OCI-LY7 (cell line): Measurements from ENCODE around the gene IQGAP2. TPM values are rescaled to one million over a fixed set of nuclear protein-coding genes. Genes with fewer than 3 reads are reported as not detected.

ENCODE experiments used
- BruUV-seq: library from RNA; stranded (reverse); fragments of 400-500 nt; replicated peaks from 2 replicates; lab custom pipeline; 2021; lab: Mats Ljungman, UMichigan
- CTCF ChIA-PET: fragments of 300-600 bp; sonication (Branson Sonifier 250); formaldehyde crosslinking; loops from one replicate; lab custom pipeline; 2022; ENCODE audit warnings: antibody characterized with exemption; ENCODE audit not compliant: unreplicated experiment; lab: Charles Lee
- POLR2A ChIA-PET: fragments of 300-600 bp; sonication (Branson Sonifier 250); formaldehyde crosslinking; loops from one replicate; lab custom pipeline; 2022; ENCODE audit warnings: antibody characterized with exemption; lab: Charles Lee
- DNase-seq: peaks from one replicate; pipeline ENCODE4 v3.0.0-alpha.2; 2015; ENCODE audit warnings: low spot score
- H2AFZ ChIP-seq: fragments of 200-600 bp; sonication (generic), shearing (Covaris generic); 2 replicates; pipeline ENCODE4 v1.6.1; 2014; ENCODE audit warnings: mild to moderate bottlenecking, antibody characterized with exemption, low read length, moderate library complexity
- H3K27ac ChIP-seq: fragments of 200-600 bp; sonication (generic); 2 replicates; pipeline ENCODE4 v1.5.1; 2014; ENCODE audit warnings: mixed run types, low read depth, mild to moderate bottlenecking, moderate library complexity, low read length, inconsistent platforms; ENCODE audit not compliant: poor library complexity, severe bottlenecking
- H3K36me3 ChIP-seq: fragments of 200-600 bp; sonication (generic); 2 replicates; pipeline ENCODE4 v1.6.1; 2014; ENCODE audit warnings: mild to moderate bottlenecking, antibody characterized with exemption, low read length, moderate library complexity, mixed read lengths; ENCODE audit not compliant: insufficient read depth
- H3K4me1 ChIP-seq: fragments of 200-600 bp; sonication (generic); 2 replicates; pipeline ENCODE4 v1.5.1; 2014; ENCODE audit warnings: mild to moderate bottlenecking, low read length; ENCODE audit not compliant: insufficient read depth, poor library complexity, severe bottlenecking
- H3K4me2 ChIP-seq: fragments of 200-600 bp; sonication (generic); 2 replicates; pipeline ENCODE4 v1.6.1; 2014; ENCODE audit warnings: mild to moderate bottlenecking, low read length
- H3K4me3 ChIP-seq: fragments of 200-600 bp; sonication (generic); 2 replicates; pipeline ENCODE4 v1.5.1; 2014; ENCODE audit warnings: mild to moderate bottlenecking, low read depth, low read length; ENCODE audit not compliant: poor library complexity, severe bottlenecking
- H3K79me2 ChIP-seq: fragments of 200-600 bp; sonication (generic); 2 replicates; pipeline ENCODE4 v1.6.1; 2016; ENCODE audit warnings: low read depth, mild to moderate bottlenecking, low read length, moderate library complexity, mixed read lengths; ENCODE audit not compliant: insufficient read depth
- H3K9me2 ChIP-seq: fragments of 200-600 bp; sonication (generic); 2 replicates; pipeline ENCODE4 v1.6.1; 2016; ENCODE audit warnings: mild to moderate bottlenecking, low read length, mixed read lengths; ENCODE audit not compliant: insufficient read depth
- H3K9me3 ChIP-seq: fragments of 200-600 bp; sonication (generic); 2 replicates; pipeline ENCODE4 v1.6.1; 2014; ENCODE audit warnings: mild to moderate bottlenecking, mixed run types, low read length, mixed read lengths
- H4K20me1 ChIP-seq: fragments of 200-600 bp; sonication (generic); 2 replicates; pipeline ENCODE4 v1.6.1; 2014; ENCODE audit warnings: mild to moderate bottlenecking, antibody characterized with exemption, low read length, moderate library complexity, mixed read lengths; ENCODE audit not compliant: insufficient read depth
- CTCF ChIP-seq: fragments of 200-600 bp; sonication (generic); conservative IDR thresholded peaks from 2 replicates; pipeline ENCODE4 v1.5.1; 2014; ENCODE audit warnings: mild to moderate bottlenecking, antibody characterized with exemption, low read length, moderate library complexity, mixed read lengths
- EZH2phosphoT487 ChIP-seq: fragments of 200-600 bp; sonication (generic); IDR thresholded peaks from 2 replicates; pipeline ENCODE4 v1.6.1; 2018; ENCODE audit warnings: low read depth, borderline replicate concordance, mild to moderate bottlenecking, mixed run types, antibody characterized with exemption, low read length, moderate library complexity, mixed read lengths
- intact Hi-C: fragments of 100-400 bp; cut with micrococcal nuclease; formaldehyde crosslinking; loops from one replicate; pipeline ENCODE4 v1.10.0; 2022; ENCODE audit not compliant: unreplicated experiment
- total RNA-seq, 2 experiments: library from RNA; depleted of rRNA in 1 of 2; stranded (reverse); fragments of >200 nt in 1 of 2; shearing (Covaris generic) in 1 of 2; gene quantifications; 2 replicates each; pipeline ENCODE4 v1.2.3, GENCODE V29; 2014 to 2022

The IQGAP2 gene
- total RNA-seq, 2 experiments from 2014 or later: 30.0 to 50.2 TPM

- Histone ChIP-seq H3K9me2 (no peaks in the 10 kb centered on the region), H3K27ac (no peak overlapping the region), H3K79me2 (no peaks in the 10 kb centered on the region), H2AFZ (no peak overlapping the region), H3K4me1 (no peaks in the 10 kb centered on the region), H3K4me2 (no peak overlapping the region), H3K36me3 (no peaks in the 10 kb centered on the region), H4K20me1 (no peaks in the 10 kb centered on the region), H3K9me3 (0 out of 2 replicates have a peak, but pooled peaks cover 4% of the 10 kb centered on the region), H3K4me3 (no peak overlapping the region)
- ChIA-PET CTCF (no interaction called here), POLR2A (interaction anchor here (0.8 to 1.3 kb wide), 2 partner anchors 11 to 64 kb away, joined by 3 to 4 read pairs; no protein-coding TSS in a partner anchor)
- intact Hi-C loops: no loop called here
- no TSS peak for BruUV-seq
- TF ChIP-seq CTCF: no peak
- no peak for TF ChIP-seq EZH2phosphoT487
- no peak for DNase-seq
Observed at GRCh38 chr5:76733049-76733417, 329.9 kb downstream of the IQGAP2 start.

GRCh38 chr5:76735762-76736545, 332.9 kb downstream of the IQGAP2 start:
- ChIA-PET CTCF (no interaction called here), POLR2A (interaction anchor here (0.6 to 1.5 kb wide), 5 partner anchors 9 to 141 kb away, joined by 3 to 5 read pairs (median 4); no protein-coding TSS in a partner anchor)
- no peak for DNase-seq
- BruUV-seq: no TSS peak
- H3K79me2 ChIP-seq: no peaks in the 10 kb centered on the region
- no peak overlapping the region for H3K4me3 ChIP-seq
- TF ChIP-seq CTCF (no peak), EZH2phosphoT487 (no peak)
- no peaks in the 10 kb centered on the region for H3K9me3 ChIP-seq
- no peaks in the 10 kb centered on the region for H3K36me3 ChIP-seq
- intact Hi-C loops: no loop called here
- H3K4me1 ChIP-seq: no peaks in the 10 kb centered on the region
- H3K9me2 ChIP-seq: no peaks in the 10 kb centered on the region
- H3K4me2 ChIP-seq: no peak overlapping the region
- H3K27ac ChIP-seq: no peak overlapping the region
- H4K20me1 ChIP-seq: no peaks in the 10 kb centered on the region
- H2AFZ ChIP-seq: no peak overlapping the region
